Right lung (tissue), 5 donors: ENCODE results near the gene IGFL2. TPM values are rescaled to one million over a fixed set of nuclear protein-coding genes. Genes with fewer than 3 reads are reported as not detected.
"Not testable (repeated sequence)": the region's sequence is repeated elsewhere in the genome, so short reads cannot be mapped to it uniquely, and the experiment has no call there.

ENCODE experiments used
- DNase-seq, 2 donors: peaks; one replicate each; pipeline ENCODE4 v3.0.0-alpha.2; 2013
- polyA plus RNA-seq, 5 donors: library from polyadenylated mRNA; unstranded; fragments of 120-200 nt; gene quantifications; one replicate each; pipeline versions ENCODE4 v1.2.1 to v1.2.3, GENCODE V29; 2013; ENCODE audit warnings: inconsistent platforms in 1 of 5, low replicate concordance in 1 of 5; ENCODE audit not compliant: insufficient read length in 5 of 5, insufficient read depth in 1 of 5

The IGFL2 gene
- polyA plus RNA-seq, 5 donors = 0.58 to 1.3 (median 1.0) TPM

DNA sequence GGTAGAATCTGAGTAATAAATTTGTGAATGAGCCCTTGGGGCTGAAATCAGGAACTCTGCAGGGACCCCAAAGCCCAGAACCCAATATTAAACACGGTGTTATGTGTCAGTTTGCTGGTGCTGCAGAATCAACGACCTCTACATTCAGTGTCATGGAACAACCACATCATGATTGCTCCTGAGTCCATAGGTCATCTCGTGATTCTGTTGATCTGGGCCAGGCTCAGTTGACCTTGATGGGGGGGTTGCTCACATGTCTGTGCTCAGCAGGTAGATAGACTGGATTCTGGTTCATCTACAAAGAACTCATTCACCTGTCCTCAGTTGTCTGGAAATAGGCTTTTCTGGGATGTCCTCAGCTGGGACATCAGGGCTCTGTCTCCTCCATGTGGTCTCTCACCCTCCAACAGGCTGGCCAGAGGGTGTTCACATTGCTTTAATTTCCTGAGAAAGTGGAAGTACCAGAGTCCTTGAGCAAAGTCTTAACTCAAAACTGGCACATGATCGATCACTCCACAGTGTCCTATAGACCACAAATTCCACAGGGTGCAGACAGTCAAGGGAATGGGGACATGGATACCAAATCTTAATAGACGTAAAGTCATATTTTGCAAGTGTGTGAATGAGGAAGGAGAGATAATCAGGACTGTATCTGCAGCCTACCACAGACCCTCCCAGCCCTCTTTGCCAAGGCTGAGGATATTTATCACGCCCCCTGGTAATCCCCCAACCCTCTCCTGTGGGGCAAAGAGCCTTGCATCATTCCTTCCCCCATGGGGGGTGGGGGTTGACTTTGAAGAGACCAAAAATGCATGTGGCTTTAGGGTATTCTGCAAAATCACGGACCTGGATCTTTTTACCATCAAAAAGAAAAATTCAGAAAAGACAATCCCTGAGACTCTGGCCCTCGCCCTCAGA is 42.2 kb downstream of the IGFL2 start:
- no peak for DNase-seq

DNA sequence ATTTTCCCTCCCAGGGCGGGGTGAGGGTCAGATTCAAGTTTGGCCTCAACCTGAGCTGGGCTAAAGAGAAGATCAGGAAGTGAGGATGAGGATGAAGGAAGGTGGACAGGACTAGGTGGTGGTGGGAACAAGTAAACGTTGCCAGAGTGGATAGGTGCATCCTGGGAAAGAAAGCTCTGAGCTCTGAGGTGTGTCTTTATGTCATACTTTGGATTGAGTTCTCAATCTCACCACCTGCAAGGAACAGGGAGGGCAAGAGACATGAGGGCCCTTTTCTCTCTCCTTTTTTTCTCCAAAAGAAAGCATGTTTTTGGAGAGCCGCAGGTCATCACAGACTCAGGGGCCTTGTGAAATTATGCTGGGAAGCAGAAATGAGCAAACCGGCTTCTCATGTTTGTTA is 43.3 kb downstream of the IGFL2 start:
- DNase-seq = no peak

GRCh38 chr19:46191972-46192371 is 43.9 kb downstream of the IGFL2 start:
- DNase-seq = no peak

DNA sequence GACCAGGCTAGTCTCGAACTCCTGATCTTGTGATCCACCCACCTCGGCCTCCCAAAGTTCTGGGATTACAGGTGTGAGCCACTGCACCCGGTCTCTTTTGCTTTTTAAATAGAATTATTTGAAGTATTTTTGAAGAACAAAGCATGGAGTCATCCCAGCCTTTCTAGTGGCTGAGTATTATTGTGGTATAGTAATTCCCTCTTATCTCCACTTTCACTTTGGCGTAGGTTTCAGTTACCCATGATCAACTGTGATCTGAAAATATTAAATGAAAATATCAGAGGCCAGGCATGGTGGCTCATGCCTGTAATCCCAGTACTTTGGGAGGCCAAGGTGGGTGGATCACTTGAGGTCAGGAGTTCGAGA is 44.6 kb downstream of the IGFL2 start:
- DNase-seq = not testable (repeated sequence)

- DNase-seq = no peak
Measured at GRCh38 chr19:46192992-46193650, 45.1 kb downstream of the IGFL2 start.

GRCh38 chr19:46193678-46194077 is 45.6 kb downstream of the IGFL2 start:
- no peak for DNase-seq

DNA sequence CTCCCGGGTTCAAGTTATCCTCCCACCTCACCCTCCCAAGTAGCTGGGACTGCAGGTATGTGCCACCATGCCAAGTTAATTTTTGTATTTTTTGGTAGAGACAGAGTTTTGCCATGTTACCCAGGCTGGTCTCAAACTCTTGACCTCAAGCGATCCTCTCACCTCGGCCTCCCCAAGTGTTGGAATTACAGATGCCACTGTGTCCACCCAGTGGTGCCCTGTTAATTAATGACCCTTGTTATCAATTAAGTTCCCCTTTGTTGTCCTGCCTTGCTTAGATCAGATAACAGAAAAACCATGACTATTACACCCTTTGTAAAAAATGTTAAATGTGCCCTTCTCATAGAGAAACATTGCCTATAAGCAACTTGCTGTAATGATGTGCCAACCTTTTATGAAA is 47.1 kb downstream of the IGFL2 start:
- DNase-seq = no peak

DNA sequence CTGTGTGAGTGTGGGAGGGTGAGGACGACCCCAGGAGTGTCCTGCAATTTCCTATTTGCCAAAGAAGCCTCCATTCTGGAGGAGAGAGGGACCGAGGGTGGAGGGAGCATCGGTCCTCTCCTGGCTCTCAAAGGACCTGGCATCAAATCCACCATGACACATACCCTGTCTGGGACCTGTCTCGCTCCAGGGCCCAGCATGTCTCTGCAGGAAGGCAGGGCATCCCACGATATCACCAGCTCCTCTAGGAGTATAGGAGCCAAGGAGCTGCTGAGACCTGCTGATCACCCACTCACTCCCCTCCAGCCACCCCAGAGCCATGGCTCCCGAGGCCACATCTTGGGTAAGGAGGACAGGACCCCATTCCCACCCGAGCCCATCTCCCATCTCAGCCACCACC is 47.9 kb downstream of the IGFL2 start:
- DNase-seq = not testable (repeated sequence)

DNA sequence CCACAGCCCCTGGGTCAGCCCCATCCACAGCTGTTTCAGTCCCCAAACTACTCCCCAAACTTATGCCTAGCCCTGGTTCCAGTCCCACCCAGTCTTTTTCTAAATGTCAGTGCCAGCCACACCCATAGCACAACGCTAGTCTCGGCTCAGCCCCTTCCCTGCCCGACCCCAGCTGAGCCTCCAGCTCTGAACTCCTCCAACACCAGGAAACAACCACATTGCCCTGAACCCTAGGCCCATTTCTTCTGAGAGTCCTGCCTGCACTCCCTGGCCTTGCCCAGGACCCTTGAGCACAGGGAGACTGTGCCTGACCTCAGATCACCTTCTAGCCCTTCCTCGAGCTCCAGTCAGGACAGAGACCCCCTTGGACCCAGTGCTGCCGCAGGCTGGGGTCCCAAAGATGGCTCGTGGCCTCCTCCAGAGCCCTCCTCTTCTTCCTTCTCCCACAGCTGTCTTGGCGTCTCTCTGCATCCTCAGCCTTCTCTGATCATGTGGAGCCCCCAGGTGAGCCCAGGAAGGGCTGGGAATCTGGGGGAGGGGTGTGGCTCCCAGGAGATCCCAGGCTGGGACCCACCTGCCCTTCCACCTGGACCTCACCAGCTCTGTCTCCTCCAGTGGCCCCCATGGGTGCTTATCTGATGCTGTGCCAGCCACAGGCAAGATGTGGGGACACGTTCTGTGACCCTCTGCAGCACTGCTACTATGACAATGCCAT is 48.5 kb downstream of the IGFL2 start:
- DNase-seq = no peak

DNA sequence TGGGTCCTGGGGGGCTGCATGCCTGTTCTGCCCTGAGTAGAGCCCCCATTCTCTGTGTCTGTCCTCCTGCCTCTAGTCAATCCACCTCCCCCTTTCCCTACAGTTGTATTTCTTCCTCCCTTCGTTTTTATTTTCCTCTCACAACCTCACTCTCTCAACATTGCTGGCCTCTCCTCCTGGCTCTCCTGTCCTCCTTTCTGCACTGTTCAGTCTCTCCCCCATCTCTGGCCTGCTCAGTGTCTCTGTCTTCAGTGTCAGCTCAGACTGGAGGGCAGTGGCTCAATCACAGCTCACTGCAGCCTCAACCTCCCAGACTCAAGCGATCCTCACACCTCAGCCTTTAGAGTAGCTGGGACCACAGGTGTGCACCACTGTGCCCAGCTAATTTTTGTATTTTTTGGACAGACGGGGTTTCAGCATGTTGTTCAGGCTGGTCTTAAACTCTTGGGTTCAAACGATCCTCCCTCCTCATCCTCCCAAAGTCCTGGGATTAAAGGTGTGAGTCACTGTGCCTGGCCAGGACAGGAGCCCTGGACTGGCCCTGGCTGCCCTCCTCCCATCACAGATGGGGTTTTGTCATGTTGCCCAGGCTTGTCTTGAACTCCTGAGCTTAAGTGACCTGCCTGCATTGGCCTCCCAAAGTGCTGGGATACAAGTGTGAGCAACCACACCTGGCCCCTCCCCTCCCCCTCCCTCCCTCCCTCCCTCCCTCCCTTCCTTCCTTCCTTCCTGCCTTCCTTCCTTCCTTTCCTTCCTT is 49.5 kb downstream of the IGFL2 start:
- no peak for DNase-seq

- DNase-seq = no peak
Measured at GRCh38 chr19:46198756-46199155, 50.7 kb downstream of the IGFL2 start.

DNA sequence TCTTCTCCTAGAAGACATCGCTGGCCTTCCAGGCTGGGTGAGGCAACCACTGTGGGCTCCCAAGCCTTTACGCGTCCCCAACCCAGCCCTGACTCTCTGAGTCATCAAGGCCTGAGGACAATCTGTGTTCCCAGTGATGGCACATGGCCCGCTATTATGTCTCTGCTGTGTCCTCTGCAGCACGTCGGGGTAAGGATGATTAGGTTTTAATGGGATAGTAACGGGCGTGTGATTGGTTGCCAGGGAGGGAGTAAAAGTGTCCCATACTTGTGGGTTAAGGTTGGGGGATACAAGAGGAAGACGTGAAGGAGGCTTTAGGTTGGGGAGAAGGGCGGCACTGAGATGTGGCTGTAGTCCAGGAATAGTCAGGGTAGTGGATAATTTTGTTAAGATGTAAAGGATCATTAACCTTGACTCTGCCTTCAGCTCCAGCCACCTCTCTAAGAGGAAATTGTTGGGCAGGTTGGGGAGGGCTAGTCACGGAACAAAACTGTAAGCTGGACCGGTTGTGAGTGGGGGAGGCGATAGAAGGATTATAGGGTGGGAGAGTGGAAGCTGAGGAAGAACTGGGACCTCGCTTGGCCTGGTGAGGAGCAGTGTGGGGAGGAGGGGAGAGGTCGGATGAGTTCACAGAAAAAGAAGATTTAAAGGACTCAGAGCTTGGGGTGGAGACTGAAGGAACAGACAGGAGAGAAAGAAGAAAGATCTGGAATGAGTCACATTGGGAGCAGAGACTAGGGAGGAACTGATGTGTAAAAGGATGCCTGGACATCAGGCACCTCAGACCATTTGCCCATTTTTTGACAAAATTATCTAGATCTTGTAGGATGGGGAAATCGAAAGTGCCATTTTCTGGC is 53.6 kb downstream of the IGFL2 start:
- no peak for DNase-seq

DNA sequence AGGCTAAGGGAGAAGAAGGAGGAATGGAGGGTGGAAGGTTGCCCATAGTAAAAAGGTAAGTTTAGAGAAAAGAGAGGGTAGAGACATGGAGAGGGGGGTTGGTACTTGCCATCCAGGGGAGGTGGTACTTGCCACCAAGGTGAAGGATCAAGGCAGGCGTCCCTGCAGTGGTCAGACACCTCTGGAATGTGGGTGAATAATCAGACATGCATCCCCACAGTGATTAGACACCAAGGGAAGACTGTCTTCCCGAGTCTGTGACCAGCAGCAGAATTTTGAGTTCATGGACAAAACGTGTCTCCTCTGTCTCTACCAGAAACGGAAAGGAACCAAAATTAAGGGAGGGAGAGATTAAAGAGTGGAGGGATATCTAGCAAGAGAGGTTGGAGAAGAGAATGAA is 54.4 kb downstream of the IGFL2 start:
- no peak for DNase-seq

DNA sequence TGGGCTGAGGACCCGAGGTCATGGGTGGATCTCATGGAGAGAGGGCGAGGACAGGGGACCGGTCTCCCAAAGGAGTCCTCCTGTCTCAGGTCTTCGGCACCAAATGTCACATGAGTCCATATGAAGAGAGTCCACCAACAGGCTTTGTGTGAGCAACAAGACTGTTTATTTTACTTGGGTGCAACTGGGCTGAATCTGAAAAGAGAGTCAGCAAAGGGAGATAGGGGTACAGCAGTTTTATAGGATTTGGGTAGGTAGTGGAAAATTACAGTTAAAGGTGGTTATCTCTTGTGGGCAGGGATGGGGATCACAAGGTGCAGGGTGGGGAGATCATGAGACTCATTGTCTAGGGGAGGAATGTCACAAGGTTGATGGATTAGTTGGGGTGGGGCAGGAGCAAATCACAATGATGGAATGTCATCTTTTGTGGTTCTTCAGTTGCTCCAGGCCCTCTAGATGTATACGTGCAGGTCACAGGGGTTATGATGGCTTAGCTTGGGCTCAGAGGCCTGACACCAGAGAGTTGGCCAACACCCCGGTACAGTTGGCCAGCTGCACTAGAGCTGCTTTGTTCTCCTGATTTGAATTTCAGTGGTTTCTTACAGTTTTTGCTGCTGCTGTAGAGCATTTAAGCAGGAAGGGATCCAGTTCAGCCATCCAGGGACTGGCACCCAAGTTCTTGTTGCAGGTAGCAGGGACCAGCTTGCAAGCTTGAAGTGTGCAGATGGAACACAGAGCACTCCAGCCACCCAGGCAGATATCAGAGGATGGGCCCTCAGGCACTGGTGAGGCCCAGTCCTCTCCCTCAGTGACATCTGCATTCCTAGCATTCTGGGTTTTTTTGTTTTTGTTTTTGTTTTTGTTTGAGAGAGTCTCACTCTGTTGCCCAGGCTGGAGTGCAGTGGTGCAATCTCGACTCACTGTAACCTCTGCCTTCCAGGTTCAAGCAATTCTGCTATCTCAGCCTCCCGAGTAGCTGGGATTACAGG is 55.1 kb downstream of the IGFL2 start:
- no peak for DNase-seq

GRCh38 chr19:46204008-46204407 is 56.0 kb downstream of the IGFL2 start:
- DNase-seq = no peak

- DNase-seq = no peak
Measured at GRCh38 chr19:46205183-46205984, 57.3 kb downstream of the IGFL2 start.

DNA sequence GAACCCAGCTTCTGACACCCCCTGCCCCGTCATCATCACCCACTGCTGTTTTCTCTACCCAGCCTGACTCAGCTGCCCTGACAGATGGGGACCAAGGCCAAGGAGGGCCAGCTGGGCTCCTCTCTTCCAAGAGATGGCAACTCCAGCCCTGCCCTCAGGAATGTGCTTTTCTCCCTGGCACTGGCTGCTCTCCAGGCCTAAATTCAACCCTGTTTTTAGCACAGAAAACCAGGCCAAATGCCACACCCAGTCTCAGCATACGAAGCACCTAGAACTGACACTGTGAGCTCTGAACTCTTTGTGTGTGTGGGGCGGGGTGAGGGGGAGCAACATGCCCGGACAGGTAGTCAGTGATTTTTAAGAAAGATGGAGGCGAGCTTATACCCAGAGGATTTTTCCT is 58.1 kb downstream of the IGFL2 start:
- DNase-seq = no peak

DNA sequence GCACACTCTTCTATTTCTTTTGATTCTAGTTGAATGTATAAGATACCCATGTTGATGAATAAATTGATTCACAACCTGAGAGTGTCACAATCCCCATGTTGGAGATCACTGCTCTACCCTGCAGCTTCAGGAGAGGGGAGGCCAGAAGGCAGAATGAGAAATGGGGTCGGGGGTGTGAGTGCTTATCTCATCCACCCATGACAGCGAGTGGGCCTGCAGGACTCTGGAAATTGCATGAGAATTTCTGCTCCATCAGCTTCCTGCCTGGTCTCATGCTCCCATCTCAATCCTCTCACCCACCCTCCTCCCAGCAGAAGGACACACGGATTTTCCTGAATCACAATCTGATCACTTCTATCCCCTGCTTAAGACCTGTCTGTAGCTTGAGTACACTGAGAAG is 58.6 kb downstream of the IGFL2 start:
- DNase-seq = no peak

DNA sequence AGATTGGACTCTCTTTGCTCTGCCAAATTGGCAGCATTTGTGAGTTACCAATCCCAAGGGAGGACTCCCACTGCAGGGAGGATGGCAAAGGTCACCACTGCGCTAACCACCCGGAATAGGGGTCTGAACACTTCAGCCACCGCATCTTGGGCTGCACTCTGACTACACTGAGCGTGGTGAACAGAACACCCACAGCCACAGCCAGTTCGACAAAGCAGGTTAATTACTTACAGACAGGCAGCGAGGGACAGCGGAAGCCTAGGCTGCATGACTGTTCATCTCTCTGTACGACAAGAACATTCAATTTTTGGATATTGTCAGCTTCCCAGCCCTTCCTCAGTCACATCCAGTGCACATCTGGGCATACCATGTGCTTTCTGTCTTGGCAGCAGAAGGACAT is 59.8 kb downstream of the IGFL2 start:
- not testable (repeated sequence) for DNase-seq
